NCI-H510A treated with DMSO at 0.1 percent for 48 hours (cell line): ENCODE results near the gene S100A6.

Experiments used
- DNase-seq: peaks from one replicate; lab custom pipeline; 2025; lab: John Stamatoyannopoulos, UW

Gene S100A6

GRCh38 chr1:153545067-153546055 is 9.6 kb upstream of the S100A6 start, which contains the start of gene S100A4:
Gene S100A4, minus strand, starts transcription at chr1:153545806. Its CDS starts 1,012 bp downstream, at chr1:153544794.
- peak; percentile 86 for DNase-seq

- DNase-seq = no peak
Observed at GRCh38 chr1:153544453-153545066, 8.8 kb upstream of the S100A6 start.

GRCh38 chr1:153543736-153544135 is 7.9 kb upstream of the S100A6 start:
- no peak for DNase-seq

- no peak for DNase-seq
Observed at GRCh38 chr1:153542956-153543711, 7.3 kb upstream of the S100A6 start.

GRCh38 chr1:153541641-153542590 is 6.1 kb upstream of the S100A6 start:
- DNase-seq = no peak

GRCh38 chr1:153540394-153541361 is 4.9 kb upstream of the S100A6 start, which contains the start of gene S100A5:
Gene S100A5, minus strand, starts transcription at chr1:153540934. Its CDS starts 743 bp downstream, at chr1:153540191.
- DNase-seq = no peak

- DNase-seq = peak; percentile 18
Observed at GRCh38 chr1:153539395-153540093, 3.8 kb upstream of the S100A6 start.

- peak; percentile 28 for DNase-seq
Observed at GRCh38 chr1:153538315-153538821, 2.6 kb upstream of the S100A6 start.

- DNase-seq = no peak
Observed at GRCh38 chr1:153537376-153537730, 1.6 kb upstream of the S100A6 start.

- peak; percentile 17 for DNase-seq
Observed at GRCh38 chr1:153536671-153537375, 1.0 kb upstream of the S100A6 start.

GRCh38 chr1:153536012-153536670 is 350 bp upstream of the S100A6 start:
- peak; percentile 18 for DNase-seq

- DNase-seq = no peak
Observed at GRCh38 chr1:153534925-153535241, 908 bp downstream of the S100A6 start.

- DNase-seq = no peak
Observed at GRCh38 chr1:153534226-153534924, 1.4 kb downstream of the S100A6 start.

GRCh38 chr1:153533689-153534201 is 2.0 kb downstream of the S100A6 start:
- no peak for DNase-seq

GRCh38 chr1:153532769-153533599 is 2.8 kb downstream of the S100A6 start:
- peak; percentile 81 for DNase-seq

GRCh38 chr1:153532181-153532580 is 3.6 kb downstream of the S100A6 start:
- DNase-seq = no peak
